HEK293 (cell line): ENCODE data around the gene OR2F2.

Experiments
- CTCF ChIA-PET: fragments of 350-600 bp; formaldehyde crosslinking; extraction: SDS; loops from one replicate; lab custom pipeline; 2021; ENCODE audit warnings: antibody characterized with exemption; lab: Yijun Ruan, JAX
- POLR2A ChIA-PET: fragments of 300-600 bp; formaldehyde crosslinking; extraction: SDS; loops from one replicate; lab custom pipeline; 2020; ENCODE audit warnings: antibody characterized with exemption, inconsistent platforms; lab: Yijun Ruan, JAX
- H3K27ac ChIP-seq: fragments of 200-500 bp; sonication (Bioruptor generic); 2 replicates; pipeline ENCODE4 v1.5.1; 2014; ENCODE audit warnings: low read depth, low read length, control low read depth, inconsistent platforms; ENCODE audit errors: extremely low read depth
- H3K36me3 ChIP-seq, 2 experiments: fragments of 200-500 bp in 1 of 2; sonication (Bioruptor generic) in 1 of 2; 1 replicate in 1 of 2; 2 replicates in 1 of 2; pipeline ENCODE4 v1.5.1; 2014 to 2017; ENCODE audit warnings: inconsistent platforms in 2 of 2, low read length in 2 of 2; ENCODE audit not compliant: control insufficient read depth in 2 of 2, insufficient read depth in 1 of 2
- H3K4me1 ChIP-seq: fragments of 200-500 bp; sonication (Bioruptor generic); 2 replicates; pipeline ENCODE4 v1.5.1; 2014; ENCODE audit warnings: mild to moderate bottlenecking, low read length, inconsistent platforms; ENCODE audit not compliant: control insufficient read depth, insufficient read depth
- H3K4me3 ChIP-seq: 2 replicates; pipeline ENCODE4 v1.5.1; 2011; ENCODE audit warnings: low read depth, mild to moderate bottlenecking, control low read depth, low read length, moderate library complexity
- H3K9me3 ChIP-seq: fragments of 200-500 bp; sonication (Bioruptor generic); 2 replicates; pipeline ENCODE4 v1.5.1; 2014; ENCODE audit warnings: low read depth, low read length, inconsistent platforms; ENCODE audit not compliant: control insufficient read depth, insufficient read depth
- KLF10 ChIP-seq: fragments of 450-650 bp; IDR thresholded peaks from 2 replicates; pipeline ENCODE4 v1.5.1; 2018; ENCODE audit warnings: missing biosample characterization, mild to moderate bottlenecking, missing genetic modification characterization
- KLF8 ChIP-seq: fragments of 450-650 bp; formaldehyde crosslinking; IDR thresholded peaks from 2 replicates; pipeline ENCODE4 v1.5.1; 2016; ENCODE audit warnings: missing biosample characterization, missing genetic modification characterization
- PRDM1 ChIP-seq: fragments of 450-650 bp; formaldehyde crosslinking; IDR thresholded peaks from 2 replicates; pipeline ENCODE4; 2016; ENCODE audit warnings: missing biosample characterization, missing genetic modification characterization
- SALL2 ChIP-seq: fragments of 450-650 bp; formaldehyde crosslinking; IDR thresholded peaks from 2 replicates; pipeline ENCODE4 v1.5.0; 2017; ENCODE audit warnings: missing biosample characterization, mild to moderate bottlenecking, missing genetic modification characterization, borderline replicate concordance
- SP7 ChIP-seq: fragments of 450-650 bp; formaldehyde crosslinking; IDR thresholded peaks from 2 replicates; pipeline ENCODE4 v1.5.1; 2016; ENCODE audit warnings: missing biosample characterization, missing genetic modification characterization
- ZBTB7A ChIP-seq: fragments of 450-650 bp; formaldehyde crosslinking; IDR thresholded peaks from 2 replicates; pipeline ENCODE4 v1.5.1; 2016; ENCODE audit warnings: low read depth, missing biosample characterization, missing genetic modification characterization
- ZIC2 ChIP-seq: fragments of 450-650 bp; formaldehyde crosslinking; IDR thresholded peaks from 2 replicates; pipeline ENCODE4 v1.5.1; 2016; ENCODE audit warnings: missing biosample characterization, missing genetic modification characterization
- ZNF266 ChIP-seq: fragments of 450-650 bp; formaldehyde crosslinking; IDR thresholded peaks from 2 replicates; pipeline ENCODE4 v1.5.1; 2016; ENCODE audit warnings: missing biosample characterization, missing genetic modification characterization, low read depth
- ZNF341 ChIP-seq: fragments of 450-650 bp; formaldehyde crosslinking; IDR thresholded peaks from 2 replicates; pipeline ENCODE4; 2016; ENCODE audit warnings: low read depth, missing biosample characterization, missing genetic modification characterization
- ZNF433 ChIP-seq: fragments of 450-650 bp; formaldehyde crosslinking; IDR thresholded peaks from 2 replicates; pipeline ENCODE4 v1.5.1; 2016; ENCODE audit warnings: missing biosample characterization, missing genetic modification characterization, low read depth
- ZNF501 ChIP-seq: fragments of 450-650 bp; formaldehyde crosslinking; IDR thresholded peaks from 2 replicates; pipeline ENCODE4 v1.5.1; 2016; ENCODE audit warnings: missing biosample characterization, missing genetic modification characterization
- ZNF571 ChIP-seq: fragments of 450-650 bp; formaldehyde crosslinking; IDR thresholded peaks from 2 replicates; pipeline ENCODE4 v1.5.0; 2017; ENCODE audit warnings: missing biosample characterization, missing genetic modification characterization
- ZNF596 ChIP-seq: fragments of 450-650 bp; IDR thresholded peaks from 2 replicates; pipeline ENCODE4 v1.5.0; 2018; ENCODE audit warnings: missing biosample characterization, mild to moderate bottlenecking, missing genetic modification characterization, moderate library complexity
- ZNF623 ChIP-seq: fragments of 450-650 bp; formaldehyde crosslinking; IDR thresholded peaks from 2 replicates; pipeline ENCODE4 v1.5.1; 2016; ENCODE audit warnings: missing biosample characterization, missing genetic modification characterization
- ZNF747 ChIP-seq: fragments of 450-650 bp; formaldehyde crosslinking; IDR thresholded peaks from 2 replicates; pipeline ENCODE4 v1.5.1; 2016; ENCODE audit warnings: missing biosample characterization, missing genetic modification characterization
- ZNF776 ChIP-seq: fragments of 450-650 bp; formaldehyde crosslinking; IDR thresholded peaks from 2 replicates; pipeline ENCODE4 v1.5.0; 2017; ENCODE audit warnings: missing biosample characterization, missing genetic modification characterization, borderline replicate concordance
- ZNF777 ChIP-seq: fragments of 450-650 bp; formaldehyde crosslinking; IDR thresholded peaks from 2 replicates; pipeline ENCODE4 v1.5.1; 2017; ENCODE audit warnings: missing biosample characterization, missing genetic modification characterization, borderline replicate concordance
- TF ChIP-seq, protein P1 (sequence below): fragments of 450-650 bp; formaldehyde crosslinking; IDR thresholded peaks from 2 replicates; pipeline ENCODE4 v1.5.1; 2016; ENCODE audit warnings: missing biosample characterization, missing genetic modification characterization, low read depth
- TF ChIP-seq, protein P2 (sequence below): fragments of 450-650 bp; formaldehyde crosslinking; IDR thresholded peaks from 2 replicates; pipeline ENCODE4 v1.5.1; 2016; ENCODE audit warnings: missing biosample characterization, missing genetic modification characterization
- TF ChIP-seq, protein P3 (sequence below): fragments of 450-650 bp; formaldehyde crosslinking; IDR thresholded peaks from 2 replicates; pipeline ENCODE4 v1.5.1; 2017; ENCODE audit warnings: missing biosample characterization, missing genetic modification characterization
- TF ChIP-seq, protein P4 (sequence below): fragments of 450-650 bp; formaldehyde crosslinking; IDR thresholded peaks from 2 replicates; pipeline ENCODE4 v1.5.1; 2016; ENCODE audit warnings: missing biosample characterization, missing genetic modification characterization
- TF ChIP-seq, protein P5 (sequence below): fragments of 450-650 bp; formaldehyde crosslinking; IDR thresholded peaks from 2 replicates; pipeline ENCODE4 v1.5.1; 2017; ENCODE audit warnings: missing biosample characterization, missing genetic modification characterization

The OR2F2 gene

DNA sequence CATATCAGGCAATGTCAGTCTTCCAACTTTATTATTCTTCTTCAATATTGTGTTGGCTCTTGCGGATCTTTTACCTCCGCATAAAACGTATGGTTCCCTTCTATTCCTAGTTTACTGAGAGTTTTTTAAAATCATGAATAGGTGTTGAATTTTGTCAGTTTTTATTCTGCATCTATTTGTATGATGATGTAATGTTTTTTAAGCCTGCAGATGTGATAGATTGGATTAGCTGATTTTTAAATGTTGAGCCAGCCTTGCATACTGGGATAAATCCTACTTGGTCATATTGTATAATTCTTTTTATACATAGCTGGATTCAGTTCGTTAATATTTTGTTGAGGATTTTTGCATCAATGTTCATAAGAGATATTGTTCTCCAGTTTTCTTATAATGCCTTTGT lies 10.4 kb downstream of the OR2F2 start:
- ChIA-PET CTCF (no interaction called here), POLR2A (no interaction called here)
- H3K36me3 ChIP-seq, result no peaks in the 10 kb centered on the region
- H3K27ac ChIP-seq, result no peak overlapping the region
- TF ChIP-seq SP7 (tag by site-specific recombination) (no peak), ZNF266 (tag by site-specific recombination) (no peak)
- TF ChIP-seq, protein P1, sequence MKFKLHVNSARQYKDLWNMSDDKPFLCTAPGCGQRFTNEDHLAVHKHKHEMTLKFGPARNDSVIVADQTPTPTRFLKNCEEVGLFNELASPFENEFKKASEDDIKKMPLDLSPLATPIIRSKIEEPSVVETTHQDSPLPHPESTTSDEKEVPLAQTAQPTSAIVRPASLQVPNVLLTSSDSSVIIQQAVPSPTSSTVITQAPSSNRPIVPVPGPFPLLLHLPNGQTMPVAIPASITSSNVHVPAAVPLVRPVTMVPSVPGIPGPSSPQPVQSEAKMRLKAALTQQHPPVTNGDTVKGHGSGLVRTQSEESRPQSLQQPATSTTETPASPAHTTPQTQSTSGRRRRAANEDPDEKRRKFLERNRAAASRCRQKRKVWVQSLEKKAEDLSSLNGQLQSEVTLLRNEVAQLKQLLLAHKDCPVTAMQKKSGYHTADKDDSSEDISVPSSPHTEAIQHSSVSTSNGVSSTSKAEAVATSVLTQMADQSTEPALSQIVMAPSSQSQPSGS (tag by site-specific recombination), result peak; percentile 39; the same call in 1 of the 2 replicates
- no peaks in the 10 kb centered on the region for H3K4me1 ChIP-seq
- H3K4me3 ChIP-seq, result no peak overlapping the region
- H3K9me3 ChIP-seq, result no peaks in the 10 kb centered on the region

DNA sequence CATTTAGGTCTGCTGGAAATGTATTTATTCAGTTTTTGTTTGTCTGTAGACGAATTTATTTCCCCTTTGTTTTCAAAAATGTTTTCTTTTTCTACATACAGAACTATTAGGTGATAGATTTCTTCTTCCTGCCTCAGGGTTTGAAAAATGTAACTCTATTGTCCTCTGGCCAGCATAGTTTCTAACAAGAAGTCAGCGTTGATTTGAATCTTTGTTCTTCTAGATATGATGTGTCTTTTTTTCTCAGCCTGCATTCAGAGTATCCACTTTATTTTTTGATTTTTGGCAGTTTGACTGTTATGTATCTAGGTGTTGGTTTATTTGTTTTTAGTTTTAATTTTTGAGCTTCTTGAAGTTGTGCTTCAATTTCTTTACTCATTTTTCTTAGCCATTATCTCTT lies 12.1 kb downstream of the OR2F2 start:
- TF ChIP-seq, protein P2, sequence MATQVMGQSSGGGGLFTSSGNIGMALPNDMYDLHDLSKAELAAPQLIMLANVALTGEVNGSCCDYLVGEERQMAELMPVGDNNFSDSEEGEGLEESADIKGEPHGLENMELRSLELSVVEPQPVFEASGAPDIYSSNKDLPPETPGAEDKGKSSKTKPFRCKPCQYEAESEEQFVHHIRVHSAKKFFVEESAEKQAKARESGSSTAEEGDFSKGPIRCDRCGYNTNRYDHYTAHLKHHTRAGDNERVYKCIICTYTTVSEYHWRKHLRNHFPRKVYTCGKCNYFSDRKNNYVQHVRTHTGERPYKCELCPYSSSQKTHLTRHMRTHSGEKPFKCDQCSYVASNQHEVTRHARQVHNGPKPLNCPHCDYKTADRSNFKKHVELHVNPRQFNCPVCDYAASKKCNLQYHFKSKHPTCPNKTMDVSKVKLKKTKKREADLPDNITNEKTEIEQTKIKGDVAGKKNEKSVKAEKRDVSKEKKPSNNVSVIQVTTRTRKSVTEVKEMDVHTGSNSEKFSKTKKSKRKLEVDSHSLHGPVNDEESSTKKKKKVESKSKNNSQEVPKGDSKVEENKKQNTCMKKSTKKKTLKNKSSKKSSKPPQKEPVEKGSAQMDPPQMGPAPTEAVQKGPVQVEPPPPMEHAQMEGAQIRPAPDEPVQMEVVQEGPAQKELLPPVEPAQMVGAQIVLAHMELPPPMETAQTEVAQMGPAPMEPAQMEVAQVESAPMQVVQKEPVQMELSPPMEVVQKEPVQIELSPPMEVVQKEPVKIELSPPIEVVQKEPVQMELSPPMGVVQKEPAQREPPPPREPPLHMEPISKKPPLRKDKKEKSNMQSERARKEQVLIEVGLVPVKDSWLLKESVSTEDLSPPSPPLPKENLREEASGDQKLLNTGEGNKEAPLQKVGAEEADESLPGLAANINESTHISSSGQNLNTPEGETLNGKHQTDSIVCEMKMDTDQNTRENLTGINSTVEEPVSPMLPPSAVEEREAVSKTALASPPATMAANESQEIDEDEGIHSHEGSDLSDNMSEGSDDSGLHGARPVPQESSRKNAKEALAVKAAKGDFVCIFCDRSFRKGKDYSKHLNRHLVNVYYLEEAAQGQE (tag by site-specific recombination), result no peak
- TF ChIP-seq ZBTB7A (tag by site-specific recombination) (no peak), ZNF596 (tag by site-specific recombination) (no peak), ZNF747 (tag by site-specific recombination) (no peak), ZIC2 (tag by site-specific recombination) (no peak), KLF8 (tag by site-specific recombination) (no peak), KLF10 (tag by site-specific recombination) (no peak), ZNF777 (tag by site-specific recombination) (no peak), ZNF776 (tag by site-specific recombination) (no peak), ZNF501 (tag by site-specific recombination) (no peak), ZNF571 (no peak), SALL2 (tag by site-specific recombination) (no peak), ZNF623 (tag by site-specific recombination) (no peak), PRDM1 (tag by site-specific recombination) (no peak), ZNF341 (tag by site-specific recombination) (no peak), ZNF433 (no peak)
- TF ChIP-seq, protein P3, sequence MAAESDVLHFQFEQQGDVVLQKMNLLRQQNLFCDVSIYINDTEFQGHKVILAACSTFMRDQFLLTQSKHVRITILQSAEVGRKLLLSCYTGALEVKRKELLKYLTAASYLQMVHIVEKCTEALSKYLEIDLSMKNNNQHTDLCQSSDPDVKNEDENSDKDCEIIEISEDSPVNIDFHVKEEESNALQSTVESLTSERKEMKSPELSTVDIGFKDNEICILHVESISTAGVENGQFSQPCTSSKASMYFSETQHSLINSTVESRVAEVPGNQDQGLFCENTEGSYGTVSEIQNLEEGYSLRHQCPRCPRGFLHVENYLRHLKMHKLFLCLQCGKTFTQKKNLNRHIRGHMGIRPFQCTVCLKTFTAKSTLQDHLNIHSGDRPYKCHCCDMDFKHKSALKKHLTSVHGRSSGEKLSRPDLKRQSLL (tag by site-specific recombination), result no peak
- TF ChIP-seq, protein P4, sequence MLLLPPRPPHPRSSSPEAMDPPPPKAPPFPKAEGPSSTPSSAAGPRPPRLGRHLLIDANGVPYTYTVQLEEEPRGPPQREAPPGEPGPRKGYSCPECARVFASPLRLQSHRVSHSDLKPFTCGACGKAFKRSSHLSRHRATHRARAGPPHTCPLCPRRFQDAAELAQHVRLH, result no peak
- TF ChIP-seq, protein P5, sequence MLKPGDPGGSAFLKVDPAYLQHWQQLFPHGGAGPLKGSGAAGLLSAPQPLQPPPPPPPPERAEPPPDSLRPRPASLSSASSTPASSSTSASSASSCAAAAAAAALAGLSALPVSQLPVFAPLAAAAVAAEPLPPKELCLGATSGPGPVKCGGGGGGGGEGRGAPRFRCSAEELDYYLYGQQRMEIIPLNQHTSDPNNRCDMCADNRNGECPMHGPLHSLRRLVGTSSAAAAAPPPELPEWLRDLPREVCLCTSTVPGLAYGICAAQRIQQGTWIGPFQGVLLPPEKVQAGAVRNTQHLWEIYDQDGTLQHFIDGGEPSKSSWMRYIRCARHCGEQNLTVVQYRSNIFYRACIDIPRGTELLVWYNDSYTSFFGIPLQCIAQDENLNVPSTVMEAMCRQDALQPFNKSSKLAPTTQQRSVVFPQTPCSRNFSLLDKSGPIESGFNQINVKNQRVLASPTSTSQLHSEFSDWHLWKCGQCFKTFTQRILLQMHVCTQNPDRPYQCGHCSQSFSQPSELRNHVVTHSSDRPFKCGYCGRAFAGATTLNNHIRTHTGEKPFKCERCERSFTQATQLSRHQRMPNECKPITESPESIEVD (tag by site-specific recombination), result no peak
- Histone ChIP-seq H3K9me3 (no peaks in the 10 kb centered on the region), H3K27ac (no peak overlapping the region), H3K4me3 (no peak overlapping the region), H3K36me3 (no peaks in the 10 kb centered on the region), H3K4me1 (no peaks in the 10 kb centered on the region)
- ChIA-PET POLR2A (no interaction called here), CTCF (no interaction called here)
